ENCODE data around the gene RABGAP1L.
"Not testable (repeated sequence)": the region's sequence is repeated elsewhere in the genome, so short reads cannot be mapped to it uniquely, and the experiment has no call there.

The RABGAP1L gene

DNA sequence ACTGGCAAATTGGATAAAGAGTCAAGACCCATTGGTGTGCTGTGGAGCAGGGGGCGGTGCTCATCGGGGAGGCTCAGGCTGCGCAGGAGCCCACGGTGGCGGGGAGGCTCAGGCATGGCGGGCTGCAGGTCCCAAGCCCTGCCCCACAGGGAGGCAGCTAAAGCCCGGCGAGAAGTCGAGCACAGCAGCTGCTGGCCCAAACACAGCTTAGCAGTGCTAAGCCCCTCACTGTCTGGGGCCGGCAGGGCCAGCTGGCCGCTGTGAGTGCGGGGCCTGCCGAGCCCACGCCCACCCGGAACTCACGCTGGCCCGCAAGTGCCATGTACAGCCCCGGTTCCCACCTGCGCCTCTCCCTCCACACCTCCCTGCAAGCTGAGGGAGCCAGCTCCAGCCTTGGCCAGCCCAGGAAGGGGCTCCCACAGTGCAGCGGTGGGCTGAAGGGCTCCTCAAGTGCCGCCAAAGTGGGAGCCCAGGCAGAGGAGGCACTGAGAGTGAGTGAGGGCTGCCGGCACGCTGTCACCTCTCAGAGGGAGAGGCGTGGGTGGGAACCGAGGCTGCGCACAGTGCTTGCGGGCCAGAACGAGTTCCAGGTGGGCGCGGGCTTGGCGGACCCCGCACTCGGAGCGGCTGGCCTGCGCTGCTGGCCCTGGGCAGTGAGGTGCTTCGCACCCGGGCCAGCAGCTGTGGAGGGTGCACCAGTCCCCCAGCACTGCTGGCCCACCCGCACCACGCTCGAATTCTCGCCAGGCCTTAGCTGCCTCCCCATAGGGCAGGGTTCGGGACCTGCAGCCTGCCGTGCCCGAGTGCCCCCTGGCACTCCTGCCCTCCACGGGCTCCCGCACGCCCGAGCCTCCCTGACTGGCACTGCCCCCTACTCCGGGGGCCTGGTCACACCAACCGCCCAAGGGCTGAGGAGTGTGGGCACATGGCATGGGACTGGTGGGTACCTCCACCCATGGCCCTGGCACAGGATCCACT is 551.8 kb downstream of the RABGAP1L start:
- no peak overlapping the region for H3K4me3 ChIP-seq (ENCODE audit: low read depth, low read length)
- DNase-seq (ENCODE audit: low read depth): no peak
- TF ChIP-seq, protein P1, sequence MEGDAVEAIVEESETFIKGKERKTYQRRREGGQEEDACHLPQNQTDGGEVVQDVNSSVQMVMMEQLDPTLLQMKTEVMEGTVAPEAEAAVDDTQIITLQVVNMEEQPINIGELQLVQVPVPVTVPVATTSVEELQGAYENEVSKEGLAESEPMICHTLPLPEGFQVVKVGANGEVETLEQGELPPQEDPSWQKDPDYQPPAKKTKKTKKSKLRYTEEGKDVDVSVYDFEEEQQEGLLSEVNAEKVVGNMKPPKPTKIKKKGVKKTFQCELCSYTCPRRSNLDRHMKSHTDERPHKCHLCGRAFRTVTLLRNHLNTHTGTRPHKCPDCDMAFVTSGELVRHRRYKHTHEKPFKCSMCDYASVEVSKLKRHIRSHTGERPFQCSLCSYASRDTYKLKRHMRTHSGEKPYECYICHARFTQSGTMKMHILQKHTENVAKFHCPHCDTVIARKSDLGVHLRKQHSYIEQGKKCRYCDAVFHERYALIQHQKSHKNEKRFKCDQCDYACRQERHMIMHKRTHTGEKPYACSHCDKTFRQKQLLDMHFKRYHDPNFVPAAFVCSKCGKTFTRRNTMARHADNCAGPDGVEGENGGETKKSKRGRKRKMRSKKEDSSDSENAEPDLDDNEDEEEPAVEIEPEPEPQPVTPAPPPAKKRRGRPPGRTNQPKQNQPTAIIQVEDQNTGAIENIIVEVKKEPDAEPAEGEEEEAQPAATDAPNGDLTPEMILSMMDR (IDR thresholded peaks at IDR 0.05; ENCODE audit: low read depth, low read length, missing control alignments): no peak

DNA sequence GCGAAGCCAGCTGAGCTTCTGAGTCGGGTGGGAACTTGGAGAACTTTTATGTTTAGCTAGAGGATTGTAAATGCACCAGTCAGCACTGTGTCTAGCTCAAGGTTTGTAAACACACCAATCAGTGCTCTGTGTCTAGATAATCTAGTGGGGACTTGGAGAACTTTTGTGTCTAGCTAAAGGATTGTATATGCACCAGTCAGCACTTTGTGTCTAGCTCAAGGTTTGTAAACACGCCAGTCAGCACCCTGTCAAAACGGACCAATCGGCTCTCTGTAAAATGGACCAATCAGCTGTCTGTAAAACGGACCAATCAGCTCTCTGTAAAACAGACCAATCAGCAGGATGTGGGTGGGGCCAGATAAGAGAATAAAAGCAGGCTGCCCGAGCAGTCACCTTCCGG is 552.5 kb downstream of the RABGAP1L start:
- not testable (repeated sequence) for DNase-seq (ENCODE audit: low read depth); H3K4me3 ChIP-seq (ENCODE audit: low read depth, low read length)

DNA sequence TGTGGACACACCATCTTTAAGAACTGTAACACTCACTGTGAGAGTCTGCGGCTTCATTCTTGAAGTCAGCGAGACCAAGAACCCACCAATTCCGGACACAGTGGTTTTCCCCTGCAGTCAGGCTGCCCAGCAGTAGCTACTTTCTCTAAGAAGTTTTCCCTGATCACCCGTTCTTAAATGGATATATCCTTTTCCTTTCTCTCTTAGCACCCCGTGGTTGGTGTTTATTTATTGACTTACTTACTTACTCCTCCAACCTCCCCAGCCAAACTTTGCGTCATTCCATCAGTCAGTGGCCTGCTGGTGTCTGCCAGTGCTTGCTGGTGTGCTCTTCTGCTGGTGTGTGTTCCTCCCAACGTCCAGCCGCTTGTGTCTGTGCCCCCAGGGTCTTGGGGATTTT is 553.2 kb downstream of the RABGAP1L start:
- TF ChIP-seq, protein P1 (IDR thresholded peaks at IDR 0.05; ENCODE audit: low read depth, low read length, missing control alignments): no peak
- H3K4me3 ChIP-seq (ENCODE audit: low read depth, low read length): no peak overlapping the region
- DNase-seq (ENCODE audit: low read depth): no peak

DNA sequence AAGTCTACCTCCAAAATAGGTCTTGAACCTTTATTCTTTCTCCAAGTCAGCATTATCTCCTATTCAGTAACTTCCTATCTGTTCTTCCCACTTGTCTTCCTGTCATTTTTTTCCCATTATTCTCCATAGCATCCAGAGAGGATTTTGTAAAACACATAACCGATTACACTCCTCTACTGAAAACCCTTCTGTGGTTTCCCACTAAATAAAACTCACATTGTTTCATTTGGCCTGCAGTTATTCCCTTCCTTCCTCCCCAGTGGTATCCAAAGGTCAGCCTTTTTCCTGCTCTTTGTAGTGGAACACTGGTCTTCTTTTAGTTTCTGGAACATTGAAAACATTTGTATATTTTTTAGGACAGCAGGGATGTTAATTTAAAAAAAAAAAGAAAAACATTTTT is 554.5 kb downstream of the RABGAP1L start:
- TF ChIP-seq, protein P1 (IDR thresholded peaks at IDR 0.05; ENCODE audit: low read depth, low read length, missing control alignments): no peak
- no peak overlapping the region for H3K4me3 ChIP-seq (ENCODE audit: low read depth, low read length)
- DNase-seq (ENCODE audit: low read depth): no peak

DNA sequence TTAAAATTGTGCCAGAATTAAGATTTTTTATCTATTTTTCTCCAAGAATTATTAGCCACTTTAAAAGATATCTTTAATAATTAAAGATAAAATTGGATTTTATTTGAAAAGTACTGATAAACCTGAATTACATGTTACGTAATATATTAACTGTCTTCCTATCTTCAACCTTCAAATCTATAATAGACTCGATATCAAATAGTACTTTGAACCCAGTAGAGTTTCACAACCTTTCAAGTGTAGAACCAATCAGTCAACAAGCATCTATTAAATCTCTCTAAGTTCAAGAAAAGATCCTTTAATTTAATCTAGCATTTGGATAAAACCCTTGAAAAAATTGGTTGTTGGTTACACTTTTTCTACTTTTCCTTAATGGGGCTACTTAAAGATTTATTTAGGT is 559.9 kb downstream of the RABGAP1L start:
- no peak for DNase-seq (ENCODE audit: low read depth)
- TF ChIP-seq, protein P1 (IDR thresholded peaks at IDR 0.05; ENCODE audit: low read depth, low read length, missing control alignments): no peak

DNA sequence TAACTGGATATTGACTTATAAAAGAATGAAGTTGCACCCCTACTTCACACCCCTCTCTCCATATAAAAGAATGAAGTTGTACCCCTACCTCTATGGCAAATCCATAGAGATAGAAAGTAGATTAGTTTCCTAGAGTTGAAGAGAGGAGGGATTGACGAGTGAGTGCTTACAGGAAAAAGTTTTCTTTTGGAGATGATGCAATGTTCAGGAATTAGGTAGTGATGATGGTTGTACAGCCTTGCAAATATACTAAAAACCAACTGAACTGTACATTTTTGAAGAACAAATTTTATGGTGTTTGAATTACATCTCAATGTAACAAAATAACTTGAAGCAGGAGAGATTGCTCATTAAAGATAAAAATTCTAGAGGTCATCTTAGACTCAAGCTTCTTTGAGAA is 561.3 kb downstream of the RABGAP1L start:
- H3K4me3 ChIP-seq (ENCODE audit: low read depth, low read length): no peak overlapping the region
- DNase-seq (ENCODE audit: low read depth): no peak
- TF ChIP-seq, protein P1 (IDR thresholded peaks at IDR 0.05; ENCODE audit: low read depth, low read length, missing control alignments): no peak

More for the DNA sequence above, 559.9 kb downstream of the RABGAP1L start:
- no peak overlapping the region for H3K4me3 ChIP-seq (ENCODE audit: low read depth, low read length)

DNA sequence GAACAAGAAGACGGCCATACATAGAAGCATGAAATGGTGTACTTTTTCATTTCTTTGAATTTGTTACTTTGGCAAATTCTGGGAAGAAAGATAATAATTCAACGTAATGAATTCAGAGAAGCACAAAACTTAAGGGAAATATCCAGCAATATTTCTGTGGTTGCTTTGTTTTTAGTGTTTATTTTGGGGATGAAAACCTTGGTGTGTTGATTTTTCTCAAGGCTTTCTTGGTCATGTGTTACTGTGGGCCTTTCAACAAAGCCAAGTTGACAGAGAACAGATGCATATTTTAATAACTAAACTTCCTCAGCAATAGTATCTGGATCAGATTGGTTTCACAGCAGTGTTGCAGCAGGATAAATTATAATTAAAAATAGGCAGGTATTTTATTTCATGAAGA is 561.9 kb downstream of the RABGAP1L start:
- H3K4me3 ChIP-seq (ENCODE audit: low read depth, low read length): no peak overlapping the region
- TF ChIP-seq, protein P1 (IDR thresholded peaks at IDR 0.05; ENCODE audit: low read depth, low read length, missing control alignments): no peak
- no peak for DNase-seq (ENCODE audit: low read depth)

Data from GM12864 (cell line).